ENCODE results near the gene GCAT. TPM values are rescaled to one million over a fixed set of nuclear protein-coding genes. Genes with fewer than 3 reads are reported as not detected.
"Not testable (repeated sequence)": the region's sequence is repeated elsewhere in the genome, so short reads cannot be mapped to it uniquely, and the experiment has no call there.

Gene GCAT
- total RNA-seq, 1 donor from 2014 or later, result 8.8 TPM

- intact Hi-C loops (cut with DNase I), result loop anchor here (10.0 kb wide), 1 partner anchor 140 kb away; no protein-coding TSS in a partner anchor
- peak; percentile 84 for ATAC-seq
- H3K27me3 ChIP-seq, result no peaks in the 10 kb centered on the region
Measured at GRCh38 chr22:37784829-37785495, 22.8 kb upstream of the GCAT start.

GRCh38 chr22:37790234-37790633 is 17.5 kb upstream of the GCAT start:
- Histone ChIP-seq H3K4me3 (no peak overlapping the region), H3K27ac (no peak overlapping the region), H3K27me3 (no peaks in the 10 kb centered on the region), H3K36me3 (no peaks in the 10 kb centered on the region), H3K4me1 (no peaks in the 10 kb centered on the region), H3K9me3 (no peaks in the 10 kb centered on the region)
- no peak for DNase-seq
- TF ChIP-seq CTCF (IDR thresholded peaks at IDR 0.05), result no peak
- ATAC-seq, result no peak
- intact Hi-C loops (cut with DNase I), result no loop called here

More at GRCh38 chr22:37784829-37785495, 22.8 kb upstream of the GCAT start:
- Histone ChIP-seq H3K36me3 (no peaks in the 10 kb centered on the region), H3K4me1 (no peaks in the 10 kb centered on the region), H3K4me3 (no peak overlapping the region), H3K9me3 (no peaks in the 10 kb centered on the region), H3K27ac (no peak overlapping the region)
- peak; percentile 70 for DNase-seq
- no peak for TF ChIP-seq CTCF (IDR thresholded peaks at IDR 0.05)

- H3K4me3 ChIP-seq, result no peak overlapping the region
- intact Hi-C loops (cut with DNase I), result no loop called here
- no peaks in the 10 kb centered on the region for H3K9me3 ChIP-seq
- no peak overlapping the region for H3K27ac ChIP-seq
- no peak for TF ChIP-seq CTCF (IDR thresholded peaks at IDR 0.05)
- DNase-seq, result no peak
- ATAC-seq, result no peak
- H3K36me3 ChIP-seq, result no peaks in the 10 kb centered on the region
- H3K4me1 ChIP-seq, result no peaks in the 10 kb centered on the region
- no peaks in the 10 kb centered on the region for H3K27me3 ChIP-seq
Measured at GRCh38 chr22:37792494-37792893, 15.2 kb upstream of the GCAT start.

- Histone ChIP-seq H3K4me1 (no peaks in the 10 kb centered on the region), H3K9me3 (no peaks in the 10 kb centered on the region), H3K27me3 (no peaks in the 10 kb centered on the region), H3K36me3 (no peaks in the 10 kb centered on the region), H3K4me3 (no peak overlapping the region), H3K27ac (no peak overlapping the region)
- no peak for ATAC-seq
- intact Hi-C loops (cut with DNase I), result no loop called here
- no peak for TF ChIP-seq CTCF (IDR thresholded peaks at IDR 0.05)
- DNase-seq, result no peak
Measured at GRCh38 chr22:37794376-37794775, 13.4 kb upstream of the GCAT start.

- H3K27ac ChIP-seq, result no peak overlapping the region
- intact Hi-C loops (cut with DNase I), result no loop called here
- no peaks in the 10 kb centered on the region for H3K9me3 ChIP-seq
- no peak for ATAC-seq
- no peaks in the 10 kb centered on the region for H3K27me3 ChIP-seq
- no peak for TF ChIP-seq CTCF (IDR thresholded peaks at IDR 0.05)
- no peak for DNase-seq
- no peaks in the 10 kb centered on the region for H3K36me3 ChIP-seq
- H3K4me3 ChIP-seq, result no peak overlapping the region
- no peaks in the 10 kb centered on the region for H3K4me1 ChIP-seq
Measured at GRCh38 chr22:37796079-37796478, 11.7 kb upstream of the GCAT start.

- DNase-seq; ATAC-seq; H3K36me3 ChIP-seq; H3K9me3 ChIP-seq; H3K27ac ChIP-seq; H3K27me3 ChIP-seq; H3K4me3 ChIP-seq; H3K4me1 ChIP-seq; intact Hi-C loops (cut with DNase I): not testable (repeated sequence)
Measured at GRCh38 chr22:37797259-37797658, 10.5 kb upstream of the GCAT start.

Measured in upper lobe of right lung (tissue), 1 donor.